Type B pancreatic cell (in vitro differentiated cells): ENCODE data around the gene TUT7. TPM values are rescaled to one million over a fixed set of nuclear protein-coding genes. Genes with fewer than 3 reads are reported as not detected.
"Not testable (repeated sequence)": the region's sequence is repeated elsewhere in the genome, so short reads cannot be mapped to it uniquely, and the experiment has no call there.

Experiments
- DNase-seq: peaks from one replicate; pipeline ENCODE4 v3.0.0; 2021; ENCODE audit warnings: mixed read lengths; ENCODE audit not compliant: unreplicated experiment; ENCODE audit errors: extremely low spot score
- H3K27ac Mint-ChIP-seq: 2 replicates; pipeline ENCODE4 v1.8.0; 2021; ENCODE audit warnings: mild to moderate bottlenecking, mixed read lengths
- H3K27me3 Mint-ChIP-seq: 2 replicates; pipeline ENCODE4 v1.8.0; 2021; ENCODE audit warnings: mixed read lengths
- H3K36me3 Mint-ChIP-seq: 2 replicates; pipeline ENCODE4 v1.8.0; 2021; ENCODE audit warnings: mixed read lengths
- H3K4me1 Mint-ChIP-seq: one replicate; pipeline ENCODE4 v1.8.0; 2021; ENCODE audit warnings: mixed read lengths; ENCODE audit not compliant: unreplicated experiment
- H3K4me3 Mint-ChIP-seq: 2 replicates; pipeline ENCODE4 v1.8.0; 2021; ENCODE audit warnings: mild to moderate bottlenecking, mixed read lengths
- H3K9me3 Mint-ChIP-seq: 2 replicates; pipeline ENCODE4 v1.8.0; 2021; ENCODE audit warnings: mixed read lengths
- CTCF ChIP-seq: fragments of 200-600 bp; sonication (generic); conservative IDR thresholded peaks from 2 replicates; pipeline ENCODE4 v1.5.0; 2021; ENCODE audit warnings: antibody characterized with exemption, mild to moderate bottlenecking
- long read RNA-seq: library from polyadenylated mRNA; unstranded; transcript quantifications from one replicate; pipeline ENCODE4 v2.0.0, GENCODE V29; 2020
- total RNA-seq: library from RNA; stranded (reverse); gene quantifications from 2 replicates; pipeline ENCODE4 v1.2.1, GENCODE V29; 2021; ENCODE audit warnings: low replicate concordance

Gene TUT7
- 26.5 and 49.9 TPM in 2 replicates for total RNA-seq
- long read RNA-seq, partial matches to known transcripts: 137 of 175 reads
- long read RNA-seq, other reads (novel, unspliced or antisense): 37 of 175 reads

DNA sequence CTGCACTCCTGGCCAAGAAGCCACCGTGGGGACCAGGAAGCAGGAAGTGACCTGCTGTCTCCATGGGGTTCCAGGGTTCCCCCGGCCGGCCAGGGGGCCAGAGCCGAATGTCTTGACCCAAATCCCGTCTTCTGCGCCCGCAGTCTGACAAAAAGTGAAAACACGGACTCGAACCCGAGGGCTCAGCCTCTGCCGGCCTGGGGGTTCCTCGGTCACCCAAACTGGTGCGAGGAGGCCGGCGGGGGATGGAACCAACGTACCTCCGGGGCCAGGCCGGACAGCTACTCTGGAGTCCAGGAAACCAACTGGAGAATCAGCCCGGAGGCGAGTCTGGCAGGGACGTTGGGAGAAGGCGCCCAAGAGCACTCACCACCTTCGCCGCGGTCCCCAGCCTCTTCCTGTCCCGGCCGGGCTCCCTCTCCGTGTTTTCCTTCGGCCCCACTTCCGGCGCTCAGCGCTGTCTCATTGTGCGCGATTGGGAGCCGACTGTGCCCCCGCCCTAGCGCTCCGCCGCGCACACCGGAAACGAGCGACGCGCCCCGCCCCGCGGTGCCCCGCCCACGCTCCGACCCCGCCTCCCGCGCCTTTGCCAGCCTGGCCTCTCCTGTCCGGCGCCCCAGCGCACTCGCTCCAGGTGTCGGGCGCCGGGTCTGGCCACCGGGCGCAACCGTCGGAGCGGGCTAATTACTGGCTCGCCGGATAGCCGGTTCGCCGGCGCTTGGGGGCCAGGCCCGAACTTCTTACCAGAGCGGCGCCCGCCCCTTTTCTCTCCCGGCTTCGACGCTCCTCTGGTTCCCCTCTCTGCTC lies at the start of gene TUT7:
TSS of gene TUT7 (minus strand) at position 400 of the 807 bp plus-strand sequence. CDS start 1,211 bp downstream, outside the sequence.
- Mint-ChIP-seq H3K4me3 (peak within 1 kb of the TSS; percentile 99), H3K4me1 (peaks cover 26% of the 10 kb centered on the region), H3K27me3 (peaks cover 3% of the 10 kb centered on the region), H3K9me3 (no peaks in the 10 kb centered on the region), H3K36me3 (peaks cover 17% of the 10 kb centered on the region), H3K27ac (peak within 1 kb of the TSS; percentile 95)
- TF ChIP-seq CTCF: no peak
- DNase-seq: peak; percentile 96

- no peaks in the 10 kb centered on the region for H3K36me3 Mint-ChIP-seq
- no peak overlapping the region for H3K4me3 Mint-ChIP-seq
- no peak for DNase-seq
- H3K27ac Mint-ChIP-seq: no peak overlapping the region
- no peak for TF ChIP-seq CTCF
- no peaks in the 10 kb centered on the region for H3K9me3 Mint-ChIP-seq
- peaks cover 20% of the 10 kb centered on the region for H3K4me1 Mint-ChIP-seq
- H3K27me3 Mint-ChIP-seq: no peaks in the 10 kb centered on the region
Observed at GRCh38 chr9:86402591-86402990, 48.4 kb upstream of the TUT7 start.

- Mint-ChIP-seq H3K27ac (no peak overlapping the region), H3K36me3 (no peaks in the 10 kb centered on the region), H3K4me3 (no peak overlapping the region), H3K27me3 (peaks cover 12% of the 10 kb centered on the region), H3K4me1 (no peaks in the 10 kb centered on the region), H3K9me3 (no peaks in the 10 kb centered on the region)
- DNase-seq: no peak
- no peak for TF ChIP-seq CTCF
Observed at GRCh38 chr9:86396412-86396811, 42.2 kb upstream of the TUT7 start.

GRCh38 chr9:86390184-86390583 lies 36.0 kb upstream of the TUT7 start:
- not testable (repeated sequence) for H3K4me1 Mint-ChIP-seq, H3K4me3 Mint-ChIP-seq, DNase-seq, H3K27ac Mint-ChIP-seq, H3K36me3 Mint-ChIP-seq, H3K9me3 Mint-ChIP-seq
- H3K27me3 Mint-ChIP-seq: peaks cover 14% of the 10 kb centered on the region

DNA sequence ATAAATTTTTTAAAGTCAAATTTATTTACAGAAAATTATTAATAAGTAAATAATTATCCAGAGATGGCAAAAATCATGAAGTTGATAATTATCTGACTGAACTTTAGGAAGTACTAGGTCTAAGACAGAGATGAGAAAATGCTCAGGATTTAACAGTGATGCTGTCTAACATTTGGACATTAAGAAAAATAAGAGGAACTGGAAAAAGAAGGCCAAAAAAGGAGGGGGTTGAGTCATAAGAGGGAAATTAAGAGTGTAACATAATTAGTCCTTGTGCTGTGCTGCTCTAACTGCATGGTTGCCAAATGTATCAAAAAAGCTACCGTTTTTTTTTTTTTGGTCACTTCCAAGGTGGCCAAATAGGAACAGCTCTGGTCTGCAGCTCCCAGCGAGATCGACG lies 35.4 kb upstream of the TUT7 start:
- Mint-ChIP-seq H3K4me3 (no peak overlapping the region), H3K27me3 (peaks cover 14% of the 10 kb centered on the region), H3K4me1 (peaks cover 5% of the 10 kb centered on the region), H3K9me3 (peaks cover 6% of the 10 kb centered on the region), H3K27ac (no peak overlapping the region), H3K36me3 (no peaks in the 10 kb centered on the region)
- no peak for DNase-seq
- no peak for TF ChIP-seq CTCF

DNA sequence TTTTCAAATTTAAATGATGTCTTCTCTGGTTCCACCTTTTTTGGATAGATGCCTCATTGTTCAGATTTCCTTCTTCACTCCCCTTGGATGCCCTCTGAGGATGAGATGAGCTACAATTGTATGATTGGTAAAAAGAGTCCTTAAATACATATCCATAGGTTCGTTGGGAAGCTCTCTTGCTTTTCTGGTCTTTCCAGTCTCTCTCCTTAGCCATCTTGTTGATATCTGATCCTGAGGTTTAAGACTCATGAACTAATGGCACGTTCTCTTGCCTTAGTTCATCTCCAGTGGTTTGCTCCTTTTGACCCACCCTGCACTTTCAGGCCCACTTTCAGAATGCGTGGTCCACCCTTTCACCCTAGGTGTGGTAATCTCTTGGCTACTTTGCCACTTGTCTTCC lies 33.2 kb upstream of the TUT7 start:
- H3K36me3 Mint-ChIP-seq: no peaks in the 10 kb centered on the region
- no peak overlapping the region for H3K4me3 Mint-ChIP-seq
- no peak overlapping the region for H3K27ac Mint-ChIP-seq
- H3K4me1 Mint-ChIP-seq: peaks cover 5% of the 10 kb centered on the region
- DNase-seq: no peak
- peaks cover 6% of the 10 kb centered on the region for H3K9me3 Mint-ChIP-seq
- peaks cover 3% of the 10 kb centered on the region for H3K27me3 Mint-ChIP-seq
- TF ChIP-seq CTCF: no peak

- H3K9me3 Mint-ChIP-seq, DNase-seq, H3K27ac Mint-ChIP-seq, H3K4me3 Mint-ChIP-seq, H3K36me3 Mint-ChIP-seq, H3K4me1 Mint-ChIP-seq, H3K27me3 Mint-ChIP-seq: not testable (repeated sequence)
Observed at GRCh38 chr9:86383000-86383399, 28.8 kb upstream of the TUT7 start.
